Stomach (tissue), 9 donors: ENCODE results near the gene CCL26. TPM values are rescaled to one million over a fixed set of nuclear protein-coding genes. Genes with fewer than 3 reads are reported as not detected.

Experiments
- DNase-seq, 2 donors: peaks; one replicate each; pipeline versions ENCODE4 v3.0.0 to v3.0.0-alpha.2; 2013 to 2019
- H3K27ac ChIP-seq, 5 donors: fragments of 200-600 bp in 4 of 5; sonication (generic) in 4 of 5; one replicate each; pipeline ENCODE4 v1.5.1; 2013 to 2019; ENCODE audit warnings: mild to moderate bottlenecking in 1 of 5, moderate library complexity in 1 of 5
- H3K27me3 ChIP-seq, 3 donors: fragments of 200-600 bp; sonication (generic); one replicate each; pipeline ENCODE4 v1.5.1; 2017 to 2019; ENCODE audit warnings: mixed run types in 1 of 3
- H3K36me3 ChIP-seq, 4 donors: fragments of 200-600 bp; sonication (generic); 1 replicate in 3 of 4; 2 replicates in 1 of 4; pipeline ENCODE4 v1.5.1; 2016 to 2019
- H3K4me1 ChIP-seq, 4 donors: fragments of 200-600 bp; sonication (generic); one replicate each; pipeline ENCODE4 v1.5.1; 2016 to 2019
- H3K4me3 ChIP-seq, 4 donors: fragments of 200-600 bp; sonication (generic) in 3 of 4; one replicate each; pipeline ENCODE4 v1.5.1; 2016 to 2019; ENCODE audit warnings: mild to moderate bottlenecking in 1 of 4
- H3K9me3 ChIP-seq, 4 donors: fragments of 200-600 bp; sonication (generic); one replicate each; pipeline ENCODE4 v1.5.1; 2016 to 2019
- EP300 ChIP-seq: sonication (generic); formaldehyde crosslinking; IDR thresholded peaks from one replicate; pipeline ENCODE4 v1.6.1; 2017; ENCODE audit warnings: antibody characterized with exemption
- POLR2A ChIP-seq, 4 donors: fragments of 450-650 bp; IDR thresholded peaks; one replicate each; pipeline ENCODE4 v1.6.1; 2016; ENCODE audit warnings: antibody characterized with exemption in 4 of 4, control low read depth in 2 of 4, mild to moderate bottlenecking in 1 of 4, moderate library complexity in 1 of 4
- POLR2AphosphoS5 ChIP-seq, 3 donors: sonication (generic); formaldehyde crosslinking; IDR thresholded peaks; one replicate each; pipeline ENCODE4 v1.6.1; 2016; ENCODE audit warnings: antibody characterized with exemption in 3 of 3
- WGBS, 5 donors: extraction: QIAGEN DNeasy Blood & Tissue Kit in 3 of 5; methylation state at CpG; one replicate each; pipeline versions ENCODE4 v1.1.5 to v1.1.7; 2013 to 2018; 5-methylcytosine and 5-hydroxymethylcytosine counted together
- intact Hi-C: fragments of 100-400 bp; cut with DNase I; formaldehyde crosslinking; loops from one replicate; pipeline ENCODE4 v1.15.1; 2023; ENCODE audit warnings: low total_unique reads
- polyA plus RNA-seq, 3 donors: library from polyadenylated mRNA; stranded (reverse); fragments of 200-250 nt; gene quantifications; one replicate each; pipeline ENCODE4 v1.2.3, GENCODE V29; 2013
- total RNA-seq, 5 donors: library from RNA; depleted of rRNA; stranded (reverse); fragments of >200 nt; gene quantifications; one replicate each; pipeline versions ENCODE4 v1.1.0 to v1.2.3, GENCODE V29; 2014 to 2016
- TF ChIP-seq, protein P1 (sequence below), 7 experiments: fragments of 450-650 bp in 4 of 7; fragments of 200-600 bp in 3 of 7; sonication (generic) in 3 of 7; IDR thresholded peaks; one replicate each; pipeline ENCODE4 v1.5.1; 2016 to 2019; ENCODE audit warnings: antibody characterized with exemption in 7 of 7, control low read depth in 2 of 7, mild to moderate bottlenecking in 1 of 7
- donor health status: healthy with polysubstance abuse.
- donor health status: Bipolar disorder and iron deficiency.
- donor health status: healthy.

Gene CCL26
- total and polyA plus RNA-seq, 8 donors, result 0.65 to 1.6 TPM; not detected in 6

DNA sequence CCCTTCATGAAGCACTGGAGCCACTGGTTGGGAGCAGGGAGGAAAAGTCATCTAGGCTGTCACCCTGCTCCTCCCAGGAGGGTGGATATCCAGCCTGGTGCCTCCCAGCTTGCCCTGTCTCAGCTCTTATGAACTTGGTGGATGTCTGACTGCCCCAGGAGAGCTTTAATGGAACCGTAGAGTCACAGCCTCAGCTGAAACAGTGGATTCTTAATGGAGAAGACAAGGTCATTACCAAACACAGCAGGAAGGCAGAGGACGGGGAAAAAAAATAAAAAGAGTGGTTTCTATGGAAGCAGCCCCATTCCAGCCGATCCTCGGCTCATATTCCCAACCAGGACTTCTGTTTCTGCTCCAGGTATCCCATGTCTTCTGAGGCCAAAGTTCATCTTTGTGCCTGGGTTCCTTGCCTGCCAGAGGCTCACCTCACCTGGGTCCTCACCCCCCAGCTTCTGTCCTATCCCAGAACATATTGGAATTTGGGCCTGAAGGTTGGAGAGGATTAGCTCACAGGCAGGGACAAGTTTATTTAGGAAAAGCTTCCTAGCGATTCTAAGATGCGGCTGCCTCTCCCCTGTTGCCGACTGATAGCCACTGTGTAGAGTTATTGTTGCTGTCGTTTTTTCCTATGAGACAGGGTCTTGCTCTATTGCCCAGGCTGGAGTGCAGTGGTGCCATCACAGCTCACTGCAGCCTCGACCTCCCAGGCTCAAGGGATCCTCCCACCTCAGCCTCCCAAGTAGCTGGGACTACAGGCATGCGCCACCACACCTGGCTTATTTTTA, 15.6 kb downstream of the CCL26 start:
- intact Hi-C loops, result loop anchor here (10.0 kb wide), 1 partner anchor 122 kb away; no protein-coding TSS in a partner anchor
- Histone ChIP-seq H3K27ac (no peak overlapping the region), H3K27me3 (no peaks in the 10 kb centered on the region), H3K4me1 (no peaks in the 10 kb centered on the region), H3K36me3 (no peaks in the 10 kb centered on the region), H3K4me3 (no peak overlapping the region), H3K9me3 (no peaks in the 10 kb centered on the region)
- TF ChIP-seq EP300 (no peak), POLR2AphosphoS5 (IDR thresholded peaks at IDR 0.05) (no peak), POLR2A (IDR thresholded peaks at IDR 0.05) (no peak)
- TF ChIP-seq, protein P1, sequence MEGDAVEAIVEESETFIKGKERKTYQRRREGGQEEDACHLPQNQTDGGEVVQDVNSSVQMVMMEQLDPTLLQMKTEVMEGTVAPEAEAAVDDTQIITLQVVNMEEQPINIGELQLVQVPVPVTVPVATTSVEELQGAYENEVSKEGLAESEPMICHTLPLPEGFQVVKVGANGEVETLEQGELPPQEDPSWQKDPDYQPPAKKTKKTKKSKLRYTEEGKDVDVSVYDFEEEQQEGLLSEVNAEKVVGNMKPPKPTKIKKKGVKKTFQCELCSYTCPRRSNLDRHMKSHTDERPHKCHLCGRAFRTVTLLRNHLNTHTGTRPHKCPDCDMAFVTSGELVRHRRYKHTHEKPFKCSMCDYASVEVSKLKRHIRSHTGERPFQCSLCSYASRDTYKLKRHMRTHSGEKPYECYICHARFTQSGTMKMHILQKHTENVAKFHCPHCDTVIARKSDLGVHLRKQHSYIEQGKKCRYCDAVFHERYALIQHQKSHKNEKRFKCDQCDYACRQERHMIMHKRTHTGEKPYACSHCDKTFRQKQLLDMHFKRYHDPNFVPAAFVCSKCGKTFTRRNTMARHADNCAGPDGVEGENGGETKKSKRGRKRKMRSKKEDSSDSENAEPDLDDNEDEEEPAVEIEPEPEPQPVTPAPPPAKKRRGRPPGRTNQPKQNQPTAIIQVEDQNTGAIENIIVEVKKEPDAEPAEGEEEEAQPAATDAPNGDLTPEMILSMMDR (IDR thresholded peaks at IDR 0.05), result no peak
- DNase-seq, result no peak
- WGBS, 5 donors, result 63 to 75% (median 70%) methylated on average over 10 of the region's 10 CpGs

DNA sequence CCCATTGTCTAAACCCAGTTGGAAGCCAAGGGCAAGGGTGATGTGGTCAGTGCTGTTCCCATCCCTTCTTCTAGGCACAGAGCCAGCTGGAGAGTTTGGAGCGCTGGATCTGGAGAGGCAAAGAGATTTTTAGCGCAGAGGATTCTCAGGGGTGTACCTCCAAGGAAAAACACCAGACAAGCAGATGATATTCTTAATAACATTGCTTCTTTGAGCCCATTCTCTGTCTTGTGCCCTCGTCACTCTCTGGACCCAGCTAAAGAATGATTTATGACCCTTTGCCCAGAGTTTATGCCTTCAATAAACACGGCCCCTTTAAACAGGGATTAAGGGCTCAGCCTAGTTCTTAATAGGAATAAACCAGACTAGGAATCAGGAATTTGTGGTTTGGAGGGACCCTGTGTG, 28.6 kb downstream of the CCL26 start:
- WGBS, 5 donors, result 45 to 60% (median 53%) methylated on average over 4 of the region's 4 CpGs
- Histone ChIP-seq H3K4me3 (no peak overlapping the region), H3K9me3 (no peaks in the 10 kb centered on the region), H3K4me1 (peaks cover 0 to 16% (median 13%) of the 10 kb centered on the region in 4 donors), H3K36me3 (no peaks in the 10 kb centered on the region), H3K27ac (no peak overlapping the region), H3K27me3 (no peaks in the 10 kb centered on the region)
- intact Hi-C loops, result no loop called here
- TF ChIP-seq POLR2AphosphoS5 (IDR thresholded peaks at IDR 0.05), result no peak
- no peak for TF ChIP-seq POLR2A (IDR thresholded peaks at IDR 0.05)
- TF ChIP-seq, protein P1 (IDR thresholded peaks at IDR 0.05), result no peak
- no peak for TF ChIP-seq EP300
- DNase-seq, result peak in 1 of 2 donors; percentile 42

DNA sequence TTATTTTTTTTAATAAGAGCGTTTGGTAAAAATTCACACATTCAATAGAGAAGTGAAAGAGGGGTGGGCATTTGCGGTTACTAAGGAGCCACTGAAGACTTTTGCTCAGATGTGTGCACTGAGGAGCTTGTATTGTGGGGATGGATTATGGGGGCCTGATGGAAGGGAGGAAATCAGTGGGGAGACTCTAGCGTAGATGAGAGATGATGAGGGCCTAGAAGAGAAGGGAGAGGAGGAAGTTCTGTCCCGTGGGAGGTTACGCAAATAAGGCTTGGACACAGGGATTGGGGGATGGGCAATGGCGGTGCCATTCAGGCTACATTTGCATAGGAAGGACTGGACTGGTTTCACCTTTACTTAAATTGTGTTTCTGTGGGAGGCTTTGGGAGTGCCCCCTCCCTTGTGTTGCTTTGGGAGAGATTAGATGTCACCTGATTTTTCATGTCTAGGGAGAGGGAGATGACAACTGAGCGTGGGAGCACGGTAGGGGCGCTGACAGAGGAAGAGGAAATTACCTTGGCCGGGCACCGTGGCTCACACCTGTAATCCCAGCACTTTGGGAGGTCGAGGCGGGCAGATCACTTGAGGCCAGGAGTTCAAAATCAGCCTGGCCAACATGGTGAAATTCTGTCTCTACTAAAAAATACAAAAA, 31.0 kb downstream of the CCL26 start:
- peak overlapping the region in 2 of 5 donors; percentile 14 to 31 for H3K27ac ChIP-seq
- no peaks in the 10 kb centered on the region for H3K36me3 ChIP-seq
- H3K4me1 ChIP-seq, result peaks cover 6 to 36% (median 24%) of the 10 kb centered on the region in 4 donors
- peak; percentile 29 to 47 for DNase-seq
- no peaks in the 10 kb centered on the region for H3K9me3 ChIP-seq
- H3K27me3 ChIP-seq, result no peaks in the 10 kb centered on the region
- WGBS, 5 donors, result 48 to 57% (median 49%) methylated on average over 10 to 13 of the region's 13 CpGs
- H3K4me3 ChIP-seq, result no peak overlapping the region
- intact Hi-C loops, result no loop called here
- no peak for TF ChIP-seq POLR2AphosphoS5 (IDR thresholded peaks at IDR 0.05)
- TF ChIP-seq, protein P1 (IDR thresholded peaks at IDR 0.05), result no peak
- TF ChIP-seq EP300, result no peak
- no peak for TF ChIP-seq POLR2A (IDR thresholded peaks at IDR 0.05)

DNA sequence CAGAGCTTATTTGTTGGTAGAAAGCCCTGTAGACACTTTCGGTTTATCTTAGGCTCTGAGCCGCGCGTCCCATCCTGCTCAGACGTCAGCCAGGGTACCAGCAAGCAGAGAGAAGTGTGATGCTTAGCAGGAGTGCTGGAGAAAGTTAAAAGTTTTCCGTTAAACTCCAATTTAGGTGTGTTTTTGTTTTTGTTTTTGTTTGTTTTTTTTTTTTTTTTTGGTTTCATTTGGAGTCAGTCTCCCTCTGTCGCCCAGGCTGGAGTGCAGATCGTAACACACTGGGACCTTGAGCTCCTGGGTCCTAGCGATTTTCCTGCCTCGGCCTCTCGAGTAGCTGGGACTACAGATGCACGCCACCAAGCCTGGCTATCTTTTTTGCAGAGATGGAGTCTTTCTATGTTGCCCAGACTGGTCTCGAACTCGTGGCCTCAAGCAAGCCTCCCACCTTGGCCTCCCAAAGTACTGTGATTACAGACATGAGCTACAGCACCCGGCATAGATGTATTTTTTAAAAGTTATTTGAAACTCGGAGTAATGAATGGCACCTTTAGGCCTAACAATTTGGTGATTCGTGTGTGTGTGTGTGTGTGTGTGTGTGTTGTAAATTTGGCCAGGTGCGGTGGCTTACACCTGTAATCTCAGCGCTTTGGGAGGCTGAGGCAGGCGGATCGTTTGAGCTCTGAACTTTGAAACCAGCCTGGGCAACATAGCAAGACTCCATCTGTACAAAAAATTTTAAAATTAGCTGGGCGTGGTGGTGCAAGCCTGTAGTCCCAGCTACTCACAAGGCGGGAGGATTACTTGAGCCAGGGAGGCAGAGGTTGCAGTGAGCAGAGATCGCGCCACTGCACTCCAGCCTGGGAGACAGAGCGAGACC, 32.0 kb downstream of the CCL26 start:
- Histone ChIP-seq H3K4me3 (peak overlapping the region; percentile 82 to 99 (median 90)), H3K9me3 (no peaks in the 10 kb centered on the region), H3K36me3 (no peaks in the 10 kb centered on the region), H3K27me3 (no peaks in the 10 kb centered on the region), H3K4me1 (peaks cover 6 to 36% (median 24%) of the 10 kb centered on the region in 4 donors), H3K27ac (peak overlapping the region; percentile 74 to 91 (median 90))
- peak in 1 of 2 donors; percentile 77 for DNase-seq
- no peak for TF ChIP-seq EP300
- no peak for TF ChIP-seq POLR2A (IDR thresholded peaks at IDR 0.05)
- TF ChIP-seq, protein P1 (IDR thresholded peaks at IDR 0.05), result no peak
- TF ChIP-seq POLR2AphosphoS5 (IDR thresholded peaks at IDR 0.05), result no peak
- intact Hi-C loops, result no loop called here
- 63 to 66% (median 64%) methylated on average over 26 of the region's 26 CpGs for WGBS, 5 donors
